IPS-18c (cell line): ENCODE results near the gene AMTN.
"Not testable (repeated sequence)": the region's sequence is repeated elsewhere in the genome, so short reads cannot be mapped to it uniquely, and the experiment has no call there.

ENCODE experiments used
- H3K4me3 ChIP-seq: 2 replicates; pipeline ENCODE4 v1.7.0; 2013; ENCODE audit warnings: low read depth, mild to moderate bottlenecking, low read length, moderate library complexity; ENCODE audit not compliant: insufficient read depth
- H3K9me3 ChIP-seq: one replicate; pipeline ENCODE4 v1.6.1; 2013; ENCODE audit warnings: mild to moderate bottlenecking, low read length, moderate library complexity; ENCODE audit not compliant: control insufficient read depth, insufficient read depth

AMTN gene, protein sequence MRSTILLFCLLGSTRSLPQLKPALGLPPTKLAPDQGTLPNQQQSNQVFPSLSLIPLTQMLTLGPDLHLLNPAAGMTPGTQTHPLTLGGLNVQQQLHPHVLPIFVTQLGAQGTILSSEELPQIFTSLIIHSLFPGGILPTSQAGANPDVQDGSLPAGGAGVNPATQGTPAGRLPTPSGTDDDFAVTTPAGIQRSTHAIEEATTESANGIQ

DNA sequence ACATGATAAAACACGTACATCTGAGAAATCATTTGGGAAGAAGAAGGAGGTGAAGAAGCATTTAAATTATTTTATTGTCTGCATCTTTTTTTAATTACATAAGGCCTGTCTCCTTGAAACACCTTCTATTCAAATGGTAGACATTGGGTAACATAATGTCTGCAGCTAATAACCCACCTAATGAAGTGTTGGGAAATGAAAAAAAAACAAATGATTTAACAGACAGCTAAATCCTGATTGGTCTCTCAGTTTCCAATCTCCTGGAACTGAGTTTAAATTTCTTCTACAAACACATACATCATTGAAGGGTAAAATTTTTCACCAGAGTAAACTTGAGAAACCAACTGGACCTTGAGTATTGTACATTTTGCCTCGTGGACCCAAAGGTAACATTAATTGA, at the start of gene AMTN:
Gene AMTN, plus strand, starts transcription at position 301 of the 400 bp plus-strand sequence. CDS start 209 bp downstream, outside the sequence.
- H3K9me3 ChIP-seq, result no peaks in the 10 kb centered on the region
- no peak within 1 kb of the TSS for H3K4me3 ChIP-seq

DNA sequence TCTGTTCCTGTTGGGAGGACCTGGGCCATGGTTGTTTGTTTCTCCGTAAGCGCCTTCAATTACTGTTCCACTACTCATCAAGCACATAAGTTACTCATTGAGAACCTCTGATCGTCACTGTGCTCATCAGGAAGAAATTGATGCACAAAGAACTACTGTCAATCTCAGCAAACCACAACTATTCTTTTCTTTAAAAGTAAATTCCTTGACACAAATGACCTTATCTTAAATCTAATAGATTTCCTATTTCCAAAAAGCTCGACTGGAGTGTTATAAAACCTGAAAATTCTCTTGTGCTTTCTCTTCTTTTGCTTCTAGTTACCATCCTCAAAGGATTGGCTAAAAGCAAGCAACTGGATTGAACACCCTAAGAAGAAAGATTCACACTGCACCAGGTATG, 46.5 kb upstream of the AMTN start, which contains the start of gene MUC7:
Gene MUC7, plus strand, starts transcription at position 301 of the 400 bp plus-strand sequence. CDS start 1,825 bp downstream, outside the sequence.
- no peaks in the 10 kb centered on the region for H3K9me3 ChIP-seq
- no peak within 1 kb of the TSS for H3K4me3 ChIP-seq

DNA sequence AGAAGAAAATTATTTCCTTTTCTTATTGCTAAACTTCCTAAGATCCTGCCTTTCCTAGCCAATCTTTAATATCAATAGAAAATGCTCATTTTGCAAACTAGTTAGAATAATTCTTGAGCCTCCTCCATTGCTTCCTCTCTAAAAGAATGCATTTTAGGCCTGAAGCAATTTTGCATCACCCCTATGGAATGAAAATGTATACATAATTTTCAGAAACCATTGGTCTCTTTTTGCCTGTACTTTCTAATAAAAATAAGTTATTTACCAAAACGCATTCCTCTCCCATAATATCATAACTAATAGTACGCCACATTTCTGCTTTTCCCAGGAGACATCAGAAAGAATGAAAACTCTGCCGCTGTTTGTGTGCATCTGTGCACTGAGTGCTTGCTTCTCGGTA, 44.7 kb upstream of the AMTN start:
- no peak overlapping the region for H3K4me3 ChIP-seq
- H3K9me3 ChIP-seq, result no peaks in the 10 kb centered on the region

DNA sequence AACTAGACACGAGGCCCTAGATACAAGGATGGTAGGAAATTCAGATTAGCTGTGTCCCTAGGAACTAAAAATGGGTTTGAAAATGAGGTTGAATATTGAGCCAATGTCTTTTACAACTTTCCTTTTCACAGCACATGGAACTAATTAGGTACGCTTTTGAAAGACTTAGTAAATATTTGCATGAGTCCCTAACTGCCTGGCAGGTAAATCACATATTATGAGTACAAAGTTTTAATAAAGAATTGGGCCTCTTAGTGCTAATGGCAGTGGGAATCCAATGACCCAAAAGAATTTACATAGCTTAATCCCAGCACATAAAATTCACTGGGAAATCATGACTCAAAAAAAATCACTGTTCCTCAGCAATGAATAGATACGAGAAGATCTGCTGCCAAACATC, 29.6 kb upstream of the AMTN start:
- no peak overlapping the region for H3K4me3 ChIP-seq
- no peaks in the 10 kb centered on the region for H3K9me3 ChIP-seq

DNA sequence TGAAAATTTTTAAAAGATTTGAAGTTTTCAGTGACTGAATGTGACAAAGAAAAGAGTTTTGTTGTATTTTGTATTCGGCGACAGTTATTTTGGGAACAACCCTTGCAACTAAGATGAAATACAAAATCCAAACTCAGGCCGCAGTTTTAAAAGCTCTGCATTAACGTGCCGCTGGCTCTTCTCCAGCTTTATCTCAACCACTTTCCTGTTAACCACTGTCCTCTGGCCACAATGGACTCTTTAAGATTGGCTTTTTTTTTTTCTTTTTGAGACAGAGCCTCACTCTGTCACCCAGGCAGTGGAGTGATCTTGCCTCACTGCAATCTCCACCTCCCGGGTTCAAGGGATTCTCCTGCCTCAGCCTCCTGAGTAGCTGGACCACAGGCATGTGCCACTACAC, 22.1 kb upstream of the AMTN start:
- H3K9me3 ChIP-seq, result no peaks in the 10 kb centered on the region
- H3K4me3 ChIP-seq, result no peak overlapping the region

DNA sequence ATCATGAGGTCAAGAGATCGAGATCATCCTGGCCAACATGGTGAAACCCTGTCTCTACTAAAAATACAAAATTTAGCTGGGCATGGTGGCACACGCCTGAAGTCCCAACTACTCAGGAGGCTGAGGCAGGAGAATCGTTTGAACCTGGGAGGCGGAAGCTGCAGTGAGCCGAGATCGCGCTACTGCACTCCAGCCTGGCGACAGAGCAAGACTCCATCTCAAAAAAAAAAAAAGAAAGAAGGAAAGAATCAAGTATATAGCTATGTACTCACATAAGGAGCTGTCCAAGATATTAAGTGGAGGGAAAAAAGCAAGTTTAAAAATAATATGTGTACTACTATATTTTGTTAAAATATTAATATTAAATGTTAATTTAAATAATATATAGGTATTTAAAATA, 16.5 kb upstream of the AMTN start:
- H3K4me3 ChIP-seq, H3K9me3 ChIP-seq: not testable (repeated sequence)

DNA sequence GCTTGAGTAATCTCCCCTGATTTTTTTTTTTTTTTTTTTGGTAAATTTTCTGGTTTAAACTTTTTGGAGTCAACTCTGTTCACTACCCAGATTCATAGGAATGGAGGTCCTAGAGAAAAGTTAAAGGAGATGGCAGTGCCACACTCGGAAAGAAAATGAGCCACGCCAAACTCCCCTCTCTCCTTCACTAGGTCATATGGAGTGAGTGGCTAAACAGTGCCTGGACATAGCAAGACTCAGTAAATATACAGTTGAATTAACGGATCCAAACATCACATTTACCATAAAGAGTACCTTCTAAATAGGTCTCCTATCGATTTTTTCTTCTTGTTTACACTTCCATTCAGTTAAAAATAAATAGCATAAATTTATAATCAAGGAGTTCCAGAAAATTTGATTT, 13.6 kb upstream of the AMTN start:
- Histone ChIP-seq H3K9me3 (peaks cover 2% of the 10 kb centered on the region), H3K4me3 (no peak overlapping the region)

DNA sequence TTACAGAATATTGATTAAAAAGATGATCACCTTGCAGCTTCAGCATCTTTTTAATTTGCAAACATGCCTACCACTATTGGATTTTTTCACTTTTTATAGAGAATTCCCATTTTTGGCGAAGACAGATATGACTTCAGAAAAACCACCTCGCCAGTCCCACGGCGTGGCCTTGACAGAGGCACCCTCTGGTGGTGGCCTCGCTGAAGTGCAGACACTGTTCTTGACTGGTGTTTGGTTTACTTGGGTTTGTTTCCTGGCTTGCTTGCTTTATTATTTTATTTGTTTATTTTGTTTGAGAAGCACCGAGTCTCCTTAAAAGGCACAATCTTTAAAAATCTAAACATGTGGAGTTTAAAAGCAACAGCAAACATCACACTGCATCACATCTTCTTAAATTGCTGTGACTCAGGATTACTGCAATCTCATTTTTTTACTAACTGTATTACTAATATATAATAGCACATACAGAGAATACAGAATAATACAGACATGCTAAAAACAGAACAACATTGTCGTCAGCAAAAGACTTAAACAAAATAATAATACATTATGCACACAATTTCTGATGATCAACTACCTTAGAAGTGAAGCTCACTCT, 13.1 kb upstream of the AMTN start:
- H3K4me3 ChIP-seq, result no peak overlapping the region
- peaks cover 2% of the 10 kb centered on the region for H3K9me3 ChIP-seq

DNA sequence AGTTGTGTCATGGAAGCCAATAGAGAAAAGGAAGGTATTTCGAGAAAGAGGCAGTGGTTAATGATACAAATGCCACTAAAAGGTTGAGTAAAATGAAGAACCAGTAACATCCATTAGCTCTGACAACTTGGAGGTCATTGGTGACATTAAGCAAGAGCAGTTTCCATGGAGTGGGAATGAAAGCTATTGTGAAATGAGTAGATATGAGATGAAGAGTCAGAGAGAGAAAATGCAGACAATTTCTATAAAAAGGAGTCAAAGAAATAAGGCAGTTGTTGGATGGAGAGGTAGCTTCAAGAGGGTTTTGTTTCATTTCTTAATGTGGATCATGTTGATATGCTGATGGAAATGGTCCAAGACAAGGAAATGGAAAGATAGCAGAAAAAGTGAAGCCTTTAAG, 9.6 kb upstream of the AMTN start:
- H3K9me3 ChIP-seq, result no peaks in the 10 kb centered on the region
- H3K4me3 ChIP-seq, result no peak overlapping the region

DNA sequence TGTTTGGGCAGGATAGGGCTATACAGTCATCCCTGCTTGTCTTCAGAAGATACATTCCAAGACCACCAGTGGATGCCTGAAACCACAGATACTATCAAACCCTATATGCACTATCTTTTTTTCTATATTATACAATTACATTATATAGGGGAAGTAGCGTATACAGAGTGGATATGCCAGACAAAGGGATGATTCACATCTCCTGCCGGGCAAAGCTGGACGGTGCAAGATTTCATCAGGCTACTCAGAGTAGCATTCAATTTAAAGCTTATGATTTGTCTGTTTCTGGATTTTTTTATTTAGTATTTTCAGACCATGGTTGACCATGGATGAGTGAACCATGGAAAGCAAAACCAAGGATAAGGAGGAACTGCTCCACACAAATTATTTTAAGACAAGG, 7.0 kb upstream of the AMTN start:
- Histone ChIP-seq H3K9me3 (no peaks in the 10 kb centered on the region), H3K4me3 (no peak overlapping the region)

DNA sequence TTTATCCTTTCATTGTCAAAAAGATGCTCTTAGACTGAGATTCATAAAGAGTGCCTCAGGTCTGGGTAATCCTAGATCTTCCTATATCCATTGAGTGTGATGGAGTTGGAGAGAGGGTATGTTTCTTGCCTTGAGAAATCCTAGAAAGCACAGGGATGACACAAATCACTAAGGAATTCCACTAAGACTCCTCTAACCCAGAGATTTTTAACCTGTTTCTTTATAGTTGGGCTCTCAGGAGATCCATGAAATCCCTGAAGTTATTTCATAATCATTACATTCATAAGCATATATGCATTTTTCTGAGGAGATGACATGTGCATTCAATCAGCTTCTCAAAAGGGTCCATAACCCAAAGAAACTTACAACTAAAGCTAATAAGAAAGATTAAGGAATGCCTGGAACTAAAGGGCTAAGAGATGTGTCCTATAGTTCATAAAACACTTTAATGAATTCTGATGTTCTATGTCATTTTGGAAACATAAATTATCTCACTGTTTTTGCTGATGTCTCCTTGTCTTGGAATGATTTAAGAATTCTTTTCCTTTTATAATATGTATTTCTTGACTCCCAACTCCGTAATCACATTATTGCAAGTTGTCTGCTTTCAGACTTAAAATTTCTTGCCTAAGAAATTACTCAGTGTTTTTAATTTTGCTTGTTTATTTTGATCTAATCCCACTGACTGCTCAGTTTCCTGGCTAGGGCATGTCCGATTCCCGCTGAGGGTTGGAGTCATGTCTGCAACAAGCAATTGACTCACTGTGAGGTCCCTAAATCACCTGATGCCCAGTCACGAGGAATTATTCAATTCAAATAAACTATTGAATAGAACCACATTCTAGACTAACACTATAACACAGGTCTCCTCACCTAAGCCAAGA, 2.8 kb upstream of the AMTN start:
- no peak overlapping the region for H3K4me3 ChIP-seq
- H3K9me3 ChIP-seq, result no peaks in the 10 kb centered on the region

DNA sequence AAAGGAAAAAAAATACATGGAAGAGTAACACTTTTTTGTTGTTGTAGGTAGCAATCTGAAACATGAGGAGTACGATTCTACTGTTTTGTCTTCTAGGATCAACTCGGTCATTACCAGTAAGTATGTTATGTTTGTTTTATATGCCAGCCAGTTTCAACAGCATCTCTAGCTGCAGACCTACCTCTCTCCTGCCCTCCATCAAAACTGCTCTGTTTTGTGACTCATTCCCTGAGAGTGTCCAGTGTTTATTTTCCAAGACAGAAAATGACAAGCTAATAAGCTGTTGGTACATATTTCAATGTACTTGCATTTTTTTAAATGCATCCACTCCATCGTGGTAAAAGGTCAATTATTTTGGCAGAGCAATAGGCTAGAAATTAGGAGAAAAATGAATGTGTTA, 347 bp downstream of the AMTN start:
- Histone ChIP-seq H3K4me3 (no peak overlapping the region), H3K9me3 (no peaks in the 10 kb centered on the region)

DNA sequence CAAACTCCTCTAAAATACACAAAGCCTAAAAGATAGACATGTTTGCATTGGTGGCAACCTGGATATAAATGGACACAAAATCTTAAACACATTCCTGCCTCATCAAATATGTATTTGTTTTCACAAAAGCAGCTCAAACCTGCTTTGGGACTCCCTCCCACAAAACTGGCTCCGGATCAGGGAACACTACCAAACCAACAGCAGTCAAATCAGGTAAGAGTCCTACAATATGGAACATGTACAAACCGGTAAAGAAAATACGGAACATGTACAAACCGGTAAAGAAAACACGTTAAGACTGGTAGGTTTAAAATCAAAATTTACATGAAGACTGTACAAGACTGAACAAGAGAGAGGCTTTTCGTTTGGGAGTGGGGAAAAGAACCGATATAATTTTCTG, 4.3 kb downstream of the AMTN start:
- no peak overlapping the region for H3K4me3 ChIP-seq

DNA sequence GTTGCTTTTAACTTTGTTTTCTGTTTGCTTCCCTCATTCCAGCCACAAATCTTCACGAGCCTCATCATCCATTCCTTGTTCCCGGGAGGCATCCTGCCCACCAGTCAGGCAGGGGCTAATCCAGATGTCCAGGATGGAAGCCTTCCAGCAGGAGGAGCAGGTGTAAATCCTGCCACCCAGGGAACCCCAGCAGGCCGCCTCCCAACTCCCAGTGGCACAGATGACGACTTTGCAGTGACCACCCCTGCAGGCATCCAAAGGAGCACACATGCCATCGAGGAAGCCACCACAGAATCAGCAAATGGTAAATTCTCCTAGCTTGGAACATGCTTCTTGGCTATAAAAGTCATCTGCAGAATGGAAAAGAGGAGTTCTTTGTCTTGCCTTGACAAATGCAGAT, 12.6 kb downstream of the AMTN start:
- H3K4me3 ChIP-seq, result no peak overlapping the region
- H3K9me3 ChIP-seq, result no peaks in the 10 kb centered on the region

More for the DNA sequence above, 4.3 kb downstream of the AMTN start:
- H3K9me3 ChIP-seq, result no peaks in the 10 kb centered on the region

DNA sequence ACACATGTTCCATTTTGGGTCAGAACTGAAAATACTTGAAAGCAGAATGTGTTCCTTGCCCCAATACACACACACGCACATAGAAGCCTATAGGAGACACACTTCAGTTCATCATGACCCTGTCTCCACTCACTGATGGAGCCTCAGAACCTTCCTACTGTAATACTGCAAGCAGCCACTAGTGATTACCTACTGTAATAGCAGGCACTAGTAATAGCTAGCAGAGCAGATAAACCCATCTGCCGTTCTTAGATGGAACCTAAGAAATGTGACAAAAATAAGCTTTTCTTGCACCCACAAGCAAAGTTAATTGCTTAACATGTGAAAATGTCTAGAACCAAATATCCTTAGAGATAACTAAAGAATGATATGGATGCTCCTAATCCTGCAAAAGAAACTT, 13.6 kb downstream of the AMTN start:
- Histone ChIP-seq H3K4me3 (no peak overlapping the region), H3K9me3 (no peaks in the 10 kb centered on the region)

DNA sequence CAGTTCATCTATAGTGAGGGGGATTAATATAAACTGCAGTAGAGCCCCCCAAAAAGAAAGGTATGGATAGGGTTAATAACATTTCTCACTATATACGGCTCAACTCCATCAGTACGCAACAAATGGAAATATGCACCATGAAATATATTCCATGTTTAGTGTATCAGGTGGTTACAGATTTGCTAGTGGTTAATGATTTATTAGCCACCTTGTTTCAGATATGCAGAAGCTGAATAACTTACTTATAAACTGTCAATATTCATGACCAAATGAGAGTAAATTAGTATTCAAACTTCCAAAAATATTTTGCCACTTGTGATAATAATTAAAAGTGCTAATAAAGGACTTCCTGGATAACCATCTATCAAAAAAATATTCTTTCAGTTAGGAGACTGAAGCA, 14.8 kb downstream of the AMTN start:
- H3K9me3 ChIP-seq, result no peaks in the 10 kb centered on the region
- no peak overlapping the region for H3K4me3 ChIP-seq

DNA sequence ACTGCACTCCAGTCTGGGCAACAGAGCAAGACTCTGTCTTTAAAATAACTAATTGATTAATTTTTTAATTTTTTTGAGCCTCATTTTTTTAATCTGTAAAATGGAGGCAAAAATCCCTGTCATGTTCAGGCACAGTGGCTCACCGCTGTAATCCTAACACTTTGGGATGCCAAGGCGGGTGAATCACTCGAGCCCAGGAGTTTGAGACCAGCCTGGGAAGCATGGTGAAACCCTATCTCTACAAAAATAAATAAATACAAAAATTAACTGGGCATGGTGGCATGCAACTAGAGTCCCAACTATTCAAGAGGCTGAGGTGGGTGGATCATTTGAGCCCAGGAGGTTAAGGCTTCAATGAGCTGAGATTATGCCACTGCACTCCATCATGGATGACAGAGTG, 15.4 kb downstream of the AMTN start:
- Histone ChIP-seq H3K9me3 (no peaks in the 10 kb centered on the region), H3K4me3 (no peak overlapping the region)

DNA sequence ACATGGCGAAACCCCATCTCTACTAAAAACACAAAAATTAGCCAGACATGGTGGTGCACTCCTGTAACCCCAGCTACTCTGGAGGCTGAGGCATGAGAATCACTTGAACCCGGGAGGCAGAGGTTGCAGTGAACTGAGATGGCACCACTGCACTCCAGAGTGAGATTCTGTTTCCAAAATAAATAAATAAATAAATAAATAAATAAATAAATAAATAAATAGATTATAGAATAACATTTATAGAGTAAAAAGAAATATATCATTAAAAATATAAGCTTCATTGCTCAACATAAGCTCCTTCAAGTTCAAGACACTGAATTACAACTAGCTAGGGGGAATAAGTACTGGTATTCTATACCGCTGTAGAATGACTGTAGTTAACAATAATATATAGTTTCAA, 16.5 kb downstream of the AMTN start:
- H3K4me3 ChIP-seq, H3K9me3 ChIP-seq: not testable (repeated sequence)
